HG02588 (cell line): ENCODE measurements around the gene PRAC2.

Experiments used
- ATAC-seq: cut with Tn5 transposase; IDR thresholded peaks from one replicate; pipeline ENCODE4 v1.9.1; 2021; ENCODE audit warnings: mild to moderate bottlenecking, moderate library complexity; ENCODE audit not compliant: unreplicated experiment

PRAC2 gene

DNA sequence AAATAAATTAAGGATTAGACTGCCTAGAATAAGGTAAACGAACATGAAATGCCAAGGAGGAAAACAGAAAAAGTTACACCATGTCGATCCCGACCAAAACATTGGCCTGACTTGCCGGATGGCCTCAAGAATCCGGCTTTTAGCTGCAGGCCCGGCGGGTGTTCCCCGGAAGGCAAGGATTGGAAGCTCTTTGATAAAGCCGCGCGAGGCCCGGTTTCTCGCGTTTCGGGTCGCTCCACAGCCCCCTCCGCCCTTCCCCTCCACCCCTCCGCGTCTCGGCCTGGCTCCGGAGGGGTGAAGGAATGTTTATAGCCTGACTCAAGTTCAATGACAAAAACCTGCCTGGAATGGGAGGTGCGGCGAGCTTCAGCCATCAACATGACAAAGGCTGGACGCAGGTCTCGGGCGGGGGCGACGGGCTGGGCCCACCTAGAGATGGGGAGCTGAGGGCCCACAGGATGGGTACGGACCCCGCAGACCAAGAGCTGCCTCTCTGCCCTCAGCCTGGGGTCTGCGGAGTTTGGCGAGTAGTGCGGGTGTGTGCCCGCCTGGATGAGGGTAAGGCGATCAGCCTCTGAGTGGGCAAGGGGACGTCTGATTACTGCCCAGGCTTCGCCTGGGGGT is 3.2 kb upstream of the PRAC2 start:
- no peak for ATAC-seq

DNA sequence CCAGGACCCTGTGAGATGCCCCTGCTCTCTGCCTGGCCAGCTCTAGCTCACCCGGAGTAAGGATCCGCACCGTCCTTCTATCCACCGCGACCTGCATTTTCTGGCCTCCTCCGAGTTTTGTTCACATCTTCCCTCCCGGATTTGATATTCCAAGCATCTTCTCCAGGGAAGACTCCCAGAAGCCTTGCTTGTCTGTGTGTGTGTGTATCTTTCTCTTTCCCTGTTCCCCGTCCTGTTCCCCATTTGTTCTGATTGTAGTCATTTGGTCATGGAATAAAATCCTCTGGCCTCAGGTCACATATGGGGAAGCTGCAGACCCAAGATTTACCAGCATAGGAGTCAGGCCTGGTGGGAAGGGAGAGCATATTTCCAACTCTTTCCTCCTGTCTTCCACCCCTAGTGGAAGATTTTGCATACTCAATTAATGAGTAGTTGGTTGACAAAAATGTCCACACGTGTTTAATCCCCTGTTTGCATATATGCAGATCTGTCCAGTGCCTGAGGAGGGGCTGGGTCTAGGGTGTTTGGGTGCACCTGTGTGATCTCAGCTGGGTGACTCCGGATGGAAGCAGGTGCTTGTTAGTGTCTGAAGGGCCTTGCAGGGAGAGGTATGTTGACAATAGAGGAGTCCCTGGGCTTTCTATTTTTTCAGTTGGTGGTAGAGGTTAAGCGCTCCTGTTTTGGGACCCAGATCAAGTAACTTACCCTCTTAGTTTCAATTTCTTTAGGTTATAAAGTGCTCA is 2.5 kb upstream of the PRAC2 start:
- ATAC-seq = no peak

DNA sequence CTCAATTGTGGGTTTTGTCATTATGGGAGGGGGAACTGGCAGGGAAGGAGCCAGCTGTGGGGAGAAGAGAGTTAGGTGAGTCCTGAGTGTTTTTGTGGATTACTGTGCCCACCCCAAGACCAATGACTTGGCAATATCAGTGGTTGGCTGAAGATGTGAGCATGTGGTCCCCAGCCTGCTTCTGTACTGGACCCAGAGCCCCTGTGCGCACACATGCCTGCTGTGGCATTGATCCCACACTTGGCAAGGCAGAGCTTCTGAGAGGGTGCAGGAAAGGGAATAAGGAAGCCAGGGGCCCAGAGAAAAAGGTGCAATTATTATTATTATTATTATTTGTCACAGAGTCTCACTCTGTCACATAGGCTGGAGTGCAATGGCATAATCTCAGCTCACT is 2.0 kb upstream of the PRAC2 start:
- no peak for ATAC-seq

DNA sequence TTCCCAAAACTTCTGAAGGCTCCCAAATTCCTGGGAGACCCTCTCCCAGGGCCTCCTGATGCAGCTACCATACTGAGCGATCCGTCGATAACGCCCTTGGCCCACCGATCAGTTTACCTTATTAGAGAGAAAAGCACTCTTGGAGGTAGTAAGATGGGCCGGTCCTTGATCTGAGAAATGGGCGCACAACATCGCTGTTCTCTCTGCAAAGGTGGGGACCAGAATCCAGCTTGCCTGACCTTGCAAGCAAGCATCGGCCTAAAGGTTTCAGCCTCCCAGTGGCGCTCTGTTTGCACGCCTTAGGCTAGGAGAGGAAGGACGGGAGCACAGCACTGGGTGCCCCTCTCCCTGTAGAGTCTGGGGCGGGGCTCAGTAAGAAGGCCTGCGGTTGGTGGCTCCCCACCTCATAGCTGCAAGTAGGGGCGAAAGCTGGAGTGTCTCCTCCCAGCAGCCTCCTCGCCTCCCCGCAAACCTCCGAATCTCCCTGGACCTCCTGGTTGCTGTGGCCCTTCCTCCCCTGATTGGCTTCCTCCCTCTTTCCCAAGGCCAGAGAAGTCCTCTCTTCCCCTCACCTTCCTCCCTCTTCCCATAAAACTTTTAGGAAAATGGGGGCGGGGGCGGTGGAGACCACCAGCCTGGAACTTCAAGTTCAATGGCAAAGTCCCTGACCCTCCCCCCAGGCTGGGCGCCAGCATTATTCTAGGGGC is 631 bp upstream of the PRAC2 start, which contains the start of gene PRAC1:
Gene PRAC1 (minus strand): TSS at position 318 of the 707 bp plus-strand sequence. CDS start 126 bp downstream, at position 192.
- ATAC-seq = no peak

DNA sequence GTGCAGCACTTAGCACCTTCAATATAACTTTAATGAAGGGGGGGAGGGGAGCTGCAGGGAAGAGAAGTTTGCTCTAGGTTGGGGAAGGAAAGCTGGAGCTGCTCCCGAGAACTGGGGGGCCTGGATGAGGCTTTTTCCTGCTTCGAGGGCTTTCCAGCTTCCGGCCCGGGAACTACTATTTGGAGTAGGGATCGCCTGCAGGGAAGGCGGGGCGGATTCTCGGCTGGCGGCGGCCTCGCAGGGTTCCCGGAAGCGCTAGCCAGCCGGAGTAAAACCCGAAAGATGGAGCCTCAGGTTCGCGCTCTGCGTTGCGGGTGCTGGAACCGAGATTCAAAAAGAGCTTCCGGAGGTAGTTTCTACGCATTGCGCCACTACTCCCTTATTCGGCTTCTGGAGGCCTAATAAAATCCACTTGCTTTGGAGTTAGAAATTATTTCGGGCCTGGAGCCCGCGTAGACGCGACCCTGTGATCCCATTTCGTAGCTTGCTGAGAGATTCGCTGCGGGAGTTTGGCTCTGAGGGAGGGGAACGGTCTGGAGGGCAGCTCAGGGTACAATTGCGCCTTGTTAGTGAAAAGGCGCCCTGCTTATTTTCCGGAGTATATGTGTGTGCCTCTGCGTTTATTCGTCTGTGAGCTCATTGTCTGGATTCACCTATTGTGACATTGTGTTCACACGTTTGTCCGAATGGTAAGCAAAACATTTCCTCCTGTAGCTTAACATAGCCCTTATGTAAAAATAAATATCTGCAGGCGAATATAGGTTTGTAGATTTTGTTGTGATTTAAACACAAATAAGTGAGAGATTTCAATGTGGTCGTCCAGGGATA is 652 bp downstream of the PRAC2 start:
- ATAC-seq = no peak

DNA sequence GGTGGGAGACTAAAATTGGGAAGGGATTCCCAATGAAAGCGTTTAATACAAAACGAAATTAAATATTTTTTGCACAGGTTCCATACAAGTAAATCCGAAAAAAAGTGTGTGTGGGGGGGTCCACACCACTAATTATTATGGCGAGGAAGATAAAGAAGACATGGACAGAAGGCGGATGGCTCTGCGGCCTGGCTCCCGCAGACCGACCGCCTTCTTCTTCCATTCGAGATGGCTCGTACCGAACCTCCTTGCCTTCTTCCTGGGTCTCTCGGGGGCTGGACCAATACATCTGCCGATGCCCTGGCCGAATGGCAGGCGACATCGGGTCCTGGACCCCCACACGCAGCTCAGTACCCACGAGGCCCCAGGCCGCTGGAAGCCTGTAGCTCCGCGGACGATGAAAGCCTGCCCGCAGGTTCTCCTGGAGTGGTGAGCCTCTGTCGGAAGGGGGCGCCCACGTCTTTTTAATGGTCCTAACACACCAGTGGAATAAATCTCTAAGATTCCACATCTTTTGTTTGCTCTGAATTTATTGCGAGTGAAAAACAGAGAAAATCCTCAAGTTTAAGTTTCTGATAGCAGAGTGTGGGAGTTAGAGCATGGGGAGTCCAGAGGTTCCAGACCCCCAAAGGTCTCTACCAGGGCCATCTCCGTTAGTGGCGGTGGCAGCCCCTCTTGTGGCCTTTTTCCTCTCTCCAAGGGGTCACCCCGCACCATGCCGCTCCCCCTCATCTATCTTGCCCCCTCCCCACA is 1.4 kb downstream of the PRAC2 start:
- ATAC-seq = no peak

DNA sequence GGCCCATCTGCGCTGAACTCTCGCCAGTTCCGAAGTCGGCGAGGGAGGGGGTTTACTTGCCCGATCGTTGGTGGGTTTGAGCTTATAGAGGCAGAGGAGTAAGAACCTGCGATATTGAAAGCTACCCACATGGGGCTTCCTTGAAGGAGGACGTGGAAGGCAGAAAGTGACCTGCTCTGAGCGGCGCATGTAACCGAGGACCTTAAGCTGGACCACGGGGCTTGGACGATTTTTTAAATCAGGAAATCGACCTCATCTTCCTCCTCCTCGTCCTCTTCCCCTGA is 2.0 kb downstream of the PRAC2 start:
- no peak for ATAC-seq

DNA sequence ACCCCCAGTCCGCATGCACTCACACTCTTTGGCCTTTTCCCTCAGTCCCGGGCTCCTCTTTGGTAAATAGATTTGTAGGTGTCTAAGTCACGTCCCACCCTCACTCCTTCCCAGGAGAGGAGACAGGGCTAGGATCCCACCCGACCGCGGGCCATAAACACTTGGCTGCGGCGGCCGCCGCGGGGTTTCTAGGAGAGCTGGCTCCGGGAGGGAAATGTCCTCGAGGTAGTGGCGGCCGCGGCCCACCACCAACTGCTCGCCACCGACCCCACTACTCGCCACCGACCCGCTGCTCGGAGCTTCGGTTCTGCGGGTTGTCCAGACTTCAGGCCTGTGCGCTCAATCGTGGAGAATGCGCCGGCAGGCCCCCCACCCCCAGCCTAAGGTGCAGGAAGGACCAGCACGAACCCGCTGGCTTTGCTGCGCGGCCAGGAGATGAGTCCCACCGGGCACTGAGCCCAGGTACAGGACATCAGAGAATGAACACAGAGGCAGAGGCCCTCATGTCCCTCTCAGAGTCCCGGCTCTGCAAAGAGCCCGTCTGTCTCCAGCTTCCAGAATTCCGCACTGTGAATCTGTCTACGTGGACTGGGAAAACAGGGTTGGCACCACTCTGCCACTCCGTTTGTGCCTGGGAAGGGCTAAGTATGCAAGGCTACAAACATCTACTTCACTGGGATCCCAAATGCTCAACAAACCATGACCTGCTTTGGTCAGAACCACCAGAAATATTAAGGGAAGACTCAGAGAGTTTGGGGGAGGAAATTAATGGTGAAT is 2.5 kb downstream of the PRAC2 start:
- ATAC-seq = no peak

DNA sequence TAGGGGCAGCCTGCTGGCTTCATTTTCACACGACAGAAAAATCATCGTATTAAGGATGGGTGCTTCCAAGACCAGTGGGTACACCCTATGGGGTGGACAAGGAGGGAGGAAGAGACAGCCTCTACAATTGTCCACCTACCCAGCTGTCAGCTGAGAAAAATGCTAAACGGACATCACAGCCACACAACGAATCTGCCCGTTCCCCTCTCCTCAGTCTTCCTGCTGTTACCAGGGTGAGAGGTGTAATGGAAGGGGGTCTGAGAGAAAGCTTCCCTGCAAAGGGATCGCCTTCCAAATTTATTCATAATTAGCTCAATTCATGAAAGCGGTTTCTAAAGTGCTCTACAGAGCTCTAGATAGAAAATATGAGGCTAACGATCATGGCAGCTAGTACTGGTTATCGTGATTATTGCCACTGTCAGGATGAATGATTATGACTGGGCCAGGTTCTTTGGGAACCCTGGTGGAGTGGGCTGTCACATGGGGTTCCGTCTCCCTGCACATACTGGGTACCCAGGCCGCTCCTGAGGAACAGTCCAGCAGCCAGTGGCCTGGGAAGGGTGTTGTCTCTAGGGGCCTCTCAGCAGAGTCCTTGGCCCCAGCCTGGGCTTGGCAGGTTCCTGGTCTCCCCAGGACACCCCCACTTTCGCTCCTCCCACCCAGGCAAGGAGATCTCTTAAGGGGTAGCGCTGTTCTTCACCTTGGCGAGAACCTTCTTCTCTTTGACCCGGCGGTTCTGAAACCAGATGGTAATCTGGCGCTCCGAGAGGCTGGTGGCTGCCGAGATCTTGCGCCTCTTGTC is 3.3 kb downstream of the PRAC2 start:
- ATAC-seq = no peak

DNA sequence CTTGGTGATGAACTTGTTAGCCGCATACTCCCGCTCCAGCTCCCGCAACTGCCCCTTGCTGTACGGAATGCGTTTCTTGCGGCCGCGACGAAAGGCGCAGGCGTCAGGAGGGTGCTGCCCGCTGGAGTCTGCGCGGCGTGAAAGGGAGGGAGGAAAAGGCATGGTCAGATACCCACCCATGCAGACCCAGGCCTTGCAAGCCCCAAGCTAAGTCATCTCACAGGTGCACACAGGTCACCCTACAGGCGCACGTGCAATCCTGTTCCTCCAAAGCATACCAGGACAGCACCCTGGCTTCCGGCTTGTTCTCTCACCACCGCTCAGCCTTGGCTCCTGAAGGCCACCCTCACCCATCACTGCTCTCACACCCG is 3.9 kb downstream of the PRAC2 start:
- ATAC-seq = no peak

DNA sequence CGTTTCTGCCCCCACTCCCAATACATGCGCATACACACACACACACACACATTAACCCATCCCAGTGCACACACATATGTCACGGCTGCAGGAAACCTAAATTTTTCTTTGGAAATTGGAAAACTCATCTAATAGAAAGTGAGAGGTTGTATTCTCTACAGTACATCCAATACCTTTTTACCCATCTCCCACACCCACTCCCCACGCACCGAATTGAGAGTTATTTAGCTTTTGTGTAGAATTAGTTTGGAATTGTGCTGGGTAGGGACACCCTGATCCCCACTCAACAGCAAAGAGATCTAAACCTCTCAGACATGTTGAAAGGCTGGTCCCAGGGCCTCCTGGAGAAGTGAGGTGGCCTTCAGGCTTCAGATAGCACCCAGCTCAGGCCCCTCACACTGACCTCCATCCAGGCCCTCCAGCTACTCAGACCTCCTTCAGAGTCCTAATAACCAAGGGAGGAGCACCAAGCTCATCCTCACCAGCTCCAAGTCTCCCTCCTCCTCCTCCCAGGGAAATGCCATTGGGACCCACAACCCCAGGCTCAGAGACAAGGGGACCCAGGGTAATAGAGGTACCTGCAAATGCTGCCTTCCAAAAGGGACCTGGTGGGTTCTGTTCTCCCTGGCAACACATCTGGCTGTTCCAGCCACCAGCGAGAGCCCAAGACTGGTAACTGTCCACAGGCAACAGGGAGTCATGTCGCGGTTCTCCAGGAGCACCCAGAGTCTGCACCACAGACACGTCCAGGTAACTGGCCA is 4.6 kb downstream of the PRAC2 start:
- no peak for ATAC-seq

DNA sequence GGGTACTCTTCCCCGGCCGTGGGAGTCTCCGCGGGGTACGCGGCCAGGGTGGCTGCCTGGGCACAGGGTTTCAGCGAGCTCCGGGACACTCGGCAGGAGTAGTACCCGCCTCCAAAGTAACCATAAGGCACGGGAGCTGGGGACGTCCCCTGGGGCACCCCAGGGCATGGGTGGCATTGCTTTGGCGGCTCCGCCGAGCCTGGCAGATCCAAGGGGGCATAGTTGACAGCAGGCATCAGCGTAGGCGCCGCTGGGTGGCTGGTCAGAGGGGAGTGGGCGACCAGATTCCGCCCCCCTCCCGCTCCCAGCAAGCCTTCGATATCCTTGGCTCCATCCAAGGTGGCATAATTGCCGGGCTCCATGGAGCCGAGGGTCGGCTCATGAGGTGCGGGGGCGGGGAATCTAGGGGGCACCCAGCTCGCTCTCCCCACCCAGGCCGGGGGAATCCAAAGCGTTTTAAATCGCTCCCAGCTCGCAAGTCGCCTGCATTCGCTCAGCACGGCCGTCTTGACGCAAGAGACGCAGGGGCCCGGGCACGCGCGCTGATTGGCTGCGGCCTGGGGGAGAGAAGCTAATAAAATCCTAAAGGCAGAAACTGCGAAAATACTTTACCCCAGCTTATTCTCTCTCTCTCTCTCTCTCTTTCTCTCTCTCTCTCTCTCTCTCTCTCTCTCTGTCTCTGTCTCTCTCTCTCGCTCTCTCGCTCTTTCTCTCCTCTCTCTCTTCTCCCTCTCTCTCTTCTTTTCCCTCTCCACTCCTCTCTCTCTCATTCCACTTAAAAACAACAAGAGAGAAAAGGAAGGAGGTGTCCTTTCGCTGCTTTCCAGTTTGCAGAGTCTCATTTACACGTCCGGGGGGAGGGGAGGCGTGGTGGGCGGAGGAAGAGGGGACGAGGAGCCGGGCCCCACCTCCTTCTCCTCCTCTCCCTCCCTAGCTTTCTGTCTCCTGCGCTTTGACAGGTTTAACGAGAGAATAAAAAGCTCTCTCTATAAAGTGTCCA is 5.5 kb downstream of the PRAC2 start, which contains the start of gene HOXB13:
Gene HOXB13 (minus strand): TSS at position 519 of the 1,000 bp plus-strand sequence. CDS start 157 bp downstream, at position 362.
- no peak for ATAC-seq

DNA sequence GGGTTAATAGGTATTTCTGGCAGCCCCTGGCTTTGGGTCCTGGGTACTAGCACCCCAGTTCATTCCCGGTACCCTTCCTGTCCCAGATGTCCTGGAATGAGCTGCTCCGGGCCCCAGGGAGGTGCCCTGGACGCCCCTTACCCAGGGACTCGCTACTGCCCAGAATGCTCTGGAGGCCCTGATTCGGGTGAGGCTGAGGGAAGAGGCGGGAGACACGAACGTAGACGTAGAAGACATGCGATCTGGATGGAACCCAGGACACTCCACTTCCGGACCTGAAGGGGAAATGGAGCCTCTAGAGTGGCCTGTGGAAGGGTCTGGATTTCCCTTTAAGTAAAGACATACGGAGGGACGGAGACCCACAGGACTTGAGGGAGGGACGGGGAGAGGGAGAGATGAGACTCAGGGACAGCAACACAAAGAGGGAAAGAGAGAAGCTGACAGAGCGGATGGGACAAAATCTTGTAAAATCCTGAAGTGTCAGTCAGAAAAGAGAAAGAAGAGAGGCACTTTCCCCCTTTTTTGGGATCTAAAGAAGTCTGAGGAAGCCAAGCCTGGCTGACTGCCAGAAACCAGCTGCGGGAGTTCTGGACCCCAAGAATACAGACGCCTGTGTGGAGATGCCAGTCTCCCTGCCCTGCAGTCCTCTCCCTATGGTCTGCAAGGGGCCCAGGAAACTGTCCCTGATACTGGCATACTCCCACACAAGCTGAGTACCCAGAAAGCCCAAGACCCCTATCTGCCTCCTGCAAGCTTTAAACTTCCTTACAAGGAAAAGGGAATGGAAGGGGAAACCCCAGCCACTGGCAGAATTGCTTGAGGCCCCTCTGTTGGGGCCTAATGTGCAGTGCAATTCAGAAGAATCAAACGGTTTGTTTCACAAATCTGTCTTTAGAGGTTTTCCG is 6.6 kb downstream of the PRAC2 start:
- no peak for ATAC-seq

DNA sequence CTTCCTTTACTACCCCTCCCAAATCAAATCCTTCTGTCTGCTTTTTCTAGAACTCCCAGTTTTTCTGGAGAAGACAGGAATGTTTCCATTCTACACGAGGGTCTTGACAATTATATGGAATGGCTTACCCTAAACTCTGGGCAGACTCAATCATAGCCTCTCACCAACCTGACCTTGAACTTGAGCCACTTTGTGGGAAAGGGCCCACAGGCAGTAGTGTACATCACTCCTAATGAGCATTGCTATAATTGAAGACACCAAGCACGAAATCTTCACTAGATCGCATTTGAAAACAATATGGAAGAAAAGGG is 7.2 kb downstream of the PRAC2 start:
- ATAC-seq = no peak

DNA sequence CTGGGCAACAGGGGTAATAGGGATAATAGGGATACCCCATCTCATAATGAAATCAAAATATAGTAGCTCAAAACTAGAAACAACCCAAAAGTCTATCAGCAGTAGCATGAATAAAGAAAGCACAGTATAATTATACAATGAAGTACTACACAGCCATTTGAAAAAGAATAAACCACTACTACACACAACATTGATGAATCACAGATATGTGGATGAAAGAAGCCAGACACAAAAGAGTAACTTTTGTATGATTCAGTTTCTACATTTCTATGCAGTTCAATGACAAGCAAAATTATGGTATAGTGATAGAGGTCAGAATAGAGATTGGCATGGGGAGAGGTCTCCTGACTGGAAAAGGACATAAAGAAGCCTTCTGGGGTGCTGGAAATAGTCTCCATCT is 8.4 kb downstream of the PRAC2 start:
- no peak for ATAC-seq
